Neural progenitor cell (in vitro differentiated cells): ENCODE results near the gene SH3BP5.

ENCODE experiments used
- CTCF ChIP-seq: fragments of 200-600 bp; sonication (generic); IDR thresholded peaks from 2 replicates; pipeline ENCODE4 v1.5.1; 2017; ENCODE audit warnings: antibody characterized with exemption, mild to moderate bottlenecking
- EZH2 ChIP-seq: fragments of 200-600 bp; sonication (generic); IDR thresholded peaks from 2 replicates; pipeline ENCODE4 v1.6.1; 2017; ENCODE audit warnings: antibody characterized with exemption, mild to moderate bottlenecking, moderate library complexity
- EZH2phosphoT487 ChIP-seq: fragments of 200-600 bp; sonication (generic); IDR thresholded peaks from 2 replicates; pipeline ENCODE4 v1.6.1; 2017; ENCODE audit warnings: antibody characterized with exemption

DNA sequence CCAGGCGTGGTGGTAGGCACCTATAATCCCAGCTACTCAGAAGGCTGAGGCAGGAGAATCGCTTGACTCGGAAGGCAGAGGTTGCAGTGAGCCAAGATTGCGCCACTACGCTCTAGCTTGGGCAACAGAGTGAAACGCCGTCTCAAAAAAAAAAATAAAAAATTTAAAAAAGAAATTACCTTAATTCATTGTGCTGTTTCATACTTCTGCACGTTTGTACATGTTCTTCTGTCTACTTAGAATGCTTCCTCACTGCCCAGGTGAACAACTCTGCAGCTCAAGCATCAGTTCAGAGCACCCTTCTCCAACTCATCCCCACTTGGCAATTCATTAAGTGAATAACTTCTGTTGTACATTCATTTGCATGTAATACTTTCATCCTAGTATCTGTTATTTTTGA lies 112.3 kb downstream of the SH3BP5 start:
- TF ChIP-seq CTCF: no peak
- no peak for TF ChIP-seq EZH2phosphoT487
- no peak for TF ChIP-seq EZH2
